Panc1 (cell line): ENCODE measurements around the gene UNC93B1.
A peak's percentile ranks its signal among the peaks of the same experiment; 100 is the strongest.

Experiments
- POLR2AphosphoS5 ChIP-seq: IDR thresholded peaks from 2 replicates; pipeline ENCODE4 v1.6.1; 2012; ENCODE audit warnings: mild to moderate bottlenecking, low read depth, low read length, moderate library complexity
- TF ChIP-seq, protein P1 (sequence below): fragments of 450-650 bp; IDR thresholded peaks from 2 replicates; pipeline ENCODE4 v1.5.1; 2017; ENCODE audit warnings: mild to moderate bottlenecking

DNA sequence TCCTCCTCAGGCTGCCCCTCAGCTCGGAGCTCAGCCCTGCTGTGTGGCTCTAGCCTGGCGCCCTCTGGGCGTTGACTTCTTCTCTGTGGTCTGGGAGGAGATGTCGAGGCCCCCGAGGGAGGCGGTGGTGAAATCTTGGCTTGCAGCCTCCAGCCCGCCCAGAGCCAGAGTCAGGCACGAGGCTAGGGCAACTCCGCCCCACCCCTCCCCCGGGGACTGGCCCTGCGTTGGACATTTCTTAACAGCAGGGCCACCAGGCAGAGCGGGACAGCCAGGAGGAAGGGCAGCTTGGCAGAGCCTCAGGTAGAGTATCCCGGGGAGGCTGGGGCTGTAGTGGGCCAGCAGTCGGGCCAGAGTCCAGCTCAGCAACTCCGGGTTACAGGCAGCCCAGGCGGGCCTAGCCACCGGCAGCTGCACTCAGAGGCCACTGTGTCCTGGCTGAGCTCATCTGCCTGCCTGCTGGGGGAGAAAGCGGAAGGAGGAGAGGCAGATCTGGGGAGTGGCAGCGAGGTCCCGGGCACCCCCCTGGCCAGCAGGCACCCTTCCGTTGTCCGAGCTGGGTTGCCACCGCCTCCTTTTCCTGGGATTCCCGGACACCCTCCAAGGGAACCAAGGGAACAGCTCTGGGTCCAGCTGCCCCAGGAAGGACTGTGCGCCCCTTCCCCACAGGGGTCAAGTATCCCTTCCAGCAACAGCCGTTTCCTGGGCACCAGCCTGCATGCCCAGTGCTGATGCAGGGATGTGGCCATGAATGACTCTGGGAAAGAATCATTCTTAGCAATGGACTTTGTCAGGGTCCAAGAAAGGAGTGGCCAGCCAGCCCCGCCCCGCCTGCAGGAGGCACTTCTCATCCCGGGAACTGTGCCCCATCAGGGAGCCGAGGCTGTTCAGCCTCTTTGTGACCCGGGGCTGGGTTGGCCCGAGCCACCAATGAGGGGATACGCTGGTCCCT, 6.5 kb upstream of the UNC93B1 start, which contains the start of gene ALDH3B1:
- TF ChIP-seq, protein P1, sequence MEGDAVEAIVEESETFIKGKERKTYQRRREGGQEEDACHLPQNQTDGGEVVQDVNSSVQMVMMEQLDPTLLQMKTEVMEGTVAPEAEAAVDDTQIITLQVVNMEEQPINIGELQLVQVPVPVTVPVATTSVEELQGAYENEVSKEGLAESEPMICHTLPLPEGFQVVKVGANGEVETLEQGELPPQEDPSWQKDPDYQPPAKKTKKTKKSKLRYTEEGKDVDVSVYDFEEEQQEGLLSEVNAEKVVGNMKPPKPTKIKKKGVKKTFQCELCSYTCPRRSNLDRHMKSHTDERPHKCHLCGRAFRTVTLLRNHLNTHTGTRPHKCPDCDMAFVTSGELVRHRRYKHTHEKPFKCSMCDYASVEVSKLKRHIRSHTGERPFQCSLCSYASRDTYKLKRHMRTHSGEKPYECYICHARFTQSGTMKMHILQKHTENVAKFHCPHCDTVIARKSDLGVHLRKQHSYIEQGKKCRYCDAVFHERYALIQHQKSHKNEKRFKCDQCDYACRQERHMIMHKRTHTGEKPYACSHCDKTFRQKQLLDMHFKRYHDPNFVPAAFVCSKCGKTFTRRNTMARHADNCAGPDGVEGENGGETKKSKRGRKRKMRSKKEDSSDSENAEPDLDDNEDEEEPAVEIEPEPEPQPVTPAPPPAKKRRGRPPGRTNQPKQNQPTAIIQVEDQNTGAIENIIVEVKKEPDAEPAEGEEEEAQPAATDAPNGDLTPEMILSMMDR: no peak
- peak; percentile 54 for TF ChIP-seq POLR2AphosphoS5
